ENCODE results near the gene C6.

The C6 gene

DNA sequence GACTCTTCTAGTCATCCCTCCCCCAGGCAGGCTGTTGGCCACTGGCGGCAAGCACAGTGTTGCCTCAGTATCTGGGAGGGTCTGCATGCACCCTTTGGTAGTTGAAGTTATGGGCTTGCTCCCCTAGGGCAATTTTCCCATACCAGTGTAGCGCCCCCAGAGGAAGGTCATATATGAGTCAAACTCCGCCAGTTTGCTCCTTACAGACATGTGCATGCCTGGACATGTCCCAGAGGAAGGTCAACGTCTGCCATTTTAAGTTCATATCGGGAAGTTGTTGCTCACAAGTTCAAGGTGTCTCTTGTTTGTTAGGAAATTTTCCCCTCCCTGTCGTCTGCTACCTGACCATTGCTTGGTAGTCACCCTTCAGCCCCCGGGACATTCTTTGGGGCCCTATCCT lies 90.9 kb downstream of the C6 start:
- DNase-seq (ENCODE audit: low read depth in 2 of 2): no peak

DNA sequence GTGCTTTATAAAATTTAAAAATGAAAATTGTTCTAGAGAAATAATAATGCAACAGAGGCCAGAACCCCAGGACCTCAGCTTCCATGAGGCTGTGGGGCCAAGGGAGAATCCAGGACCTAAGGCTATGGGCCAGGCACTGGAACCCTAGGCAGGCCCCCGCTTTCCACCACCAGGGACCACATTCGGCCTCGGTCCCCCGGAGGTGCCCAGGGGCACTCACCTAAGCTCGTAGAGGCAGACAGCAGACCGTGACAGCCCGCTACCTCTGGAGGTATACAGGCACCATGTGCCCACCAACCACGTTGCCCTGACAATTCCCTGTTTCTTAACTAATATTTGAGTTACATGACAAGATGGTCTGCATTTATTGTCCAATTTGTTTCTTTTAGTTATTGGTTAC lies 92.7 kb downstream of the C6 start:
- DNase-seq (ENCODE audit: low read depth in 2 of 2): no peak

DNA sequence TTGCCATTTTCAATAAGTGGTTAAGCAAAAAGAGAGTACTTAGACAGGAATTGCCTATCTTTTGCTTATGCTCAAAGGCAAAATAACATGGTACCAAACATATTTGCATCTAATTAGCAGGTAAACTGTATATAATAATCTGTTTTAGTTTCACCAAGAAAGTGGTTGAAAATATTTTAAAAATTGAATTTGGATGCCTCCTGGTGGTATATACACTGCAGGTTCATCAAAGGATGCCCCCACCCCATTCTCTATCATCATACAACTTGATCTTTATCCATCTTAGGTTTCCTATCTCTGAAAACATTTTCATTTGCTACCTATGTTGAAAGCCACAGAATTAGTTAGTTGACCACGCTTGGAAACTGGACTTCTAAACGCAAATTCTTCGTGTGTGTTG lies 95.2 kb downstream of the C6 start:
- no peak for DNase-seq (ENCODE audit: low read depth in 2 of 2)

DNA sequence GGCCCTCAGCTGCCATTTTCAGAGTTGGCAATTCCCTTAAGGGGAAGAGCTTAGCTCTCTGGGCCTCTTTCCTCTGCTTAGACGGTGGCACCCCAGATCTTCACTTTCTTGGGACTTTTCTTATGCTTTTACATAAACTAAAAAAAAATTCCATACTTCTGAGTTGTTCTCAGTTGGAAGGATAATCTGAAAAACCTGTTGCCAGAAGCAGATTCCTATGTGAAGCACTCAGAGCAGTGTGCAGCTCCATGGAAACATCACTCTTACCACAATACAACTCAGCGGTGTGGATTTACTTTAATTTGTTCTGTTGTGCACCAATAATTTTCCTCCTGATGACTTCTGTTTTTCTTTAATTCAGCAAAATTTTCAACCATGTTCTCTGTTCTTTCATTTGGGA lies 98.1 kb downstream of the C6 start:
- DNase-seq (ENCODE audit: low read depth in 2 of 2): no peak

DNA sequence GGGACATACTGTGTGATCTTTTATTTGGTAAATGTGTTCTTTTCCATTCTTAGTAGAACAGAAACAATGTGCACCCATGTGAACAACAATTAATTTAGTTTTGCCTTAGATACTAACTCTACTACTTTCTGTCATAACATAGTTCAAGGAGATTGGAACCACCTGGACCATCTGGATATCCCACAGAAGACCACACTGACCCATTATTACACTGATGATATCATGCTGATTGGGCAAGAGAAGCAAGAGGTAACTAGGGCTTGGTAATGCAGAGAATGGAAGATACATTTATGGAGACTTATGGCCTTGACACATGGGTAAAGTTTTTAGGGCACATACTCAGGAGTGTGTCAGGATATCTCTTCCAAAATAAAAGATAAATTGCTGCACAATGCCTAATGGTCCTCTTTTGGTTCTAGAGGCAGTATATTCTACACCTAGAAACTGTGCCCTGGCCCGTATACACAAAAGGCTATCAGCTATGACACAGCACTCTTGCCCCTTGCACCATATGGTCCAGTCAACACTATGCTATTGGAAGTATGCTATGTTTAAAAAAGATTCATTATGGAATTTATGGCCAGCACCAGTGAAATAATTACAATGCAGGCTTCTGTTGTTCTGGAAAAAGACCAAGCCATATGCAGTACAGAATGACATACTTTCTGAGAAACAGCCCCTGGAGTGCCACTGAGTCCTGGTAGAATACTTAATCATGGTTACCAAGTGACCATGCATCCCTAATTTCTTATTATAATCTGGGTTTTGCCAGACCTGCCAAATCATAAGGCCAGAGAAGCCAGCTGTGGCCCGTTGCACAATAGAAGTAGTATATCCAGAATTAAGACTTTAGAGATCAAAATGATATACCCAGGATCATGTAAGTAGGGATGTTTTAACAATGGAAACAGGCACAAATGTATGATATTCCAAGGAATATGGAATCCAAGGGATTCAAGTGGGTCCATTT lies 100.6 kb downstream of the C6 start:
- DNase-seq (ENCODE audit: low read depth in 2 of 2): no peak

DNA sequence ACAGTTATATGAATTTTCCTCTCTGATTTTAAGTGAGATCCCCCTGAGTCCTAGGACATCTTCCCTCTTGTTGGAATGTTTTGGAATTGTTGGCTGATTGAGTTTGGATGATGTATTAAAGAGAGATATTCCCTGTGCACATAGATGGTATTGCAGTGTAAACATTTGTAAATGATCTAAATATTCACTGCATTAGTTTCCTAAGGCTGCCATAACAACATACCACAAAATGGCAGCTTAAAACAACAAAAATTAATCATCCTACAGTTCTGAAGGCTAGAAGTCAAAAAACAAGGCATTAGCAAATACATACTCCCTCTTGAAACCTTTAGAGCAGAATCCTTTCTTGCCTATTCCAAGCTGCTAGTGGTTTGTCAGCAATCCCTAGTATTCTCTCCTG lies 104.1 kb downstream of the C6 start:
- no peak for DNase-seq (ENCODE audit: low read depth in 2 of 2)

DNA sequence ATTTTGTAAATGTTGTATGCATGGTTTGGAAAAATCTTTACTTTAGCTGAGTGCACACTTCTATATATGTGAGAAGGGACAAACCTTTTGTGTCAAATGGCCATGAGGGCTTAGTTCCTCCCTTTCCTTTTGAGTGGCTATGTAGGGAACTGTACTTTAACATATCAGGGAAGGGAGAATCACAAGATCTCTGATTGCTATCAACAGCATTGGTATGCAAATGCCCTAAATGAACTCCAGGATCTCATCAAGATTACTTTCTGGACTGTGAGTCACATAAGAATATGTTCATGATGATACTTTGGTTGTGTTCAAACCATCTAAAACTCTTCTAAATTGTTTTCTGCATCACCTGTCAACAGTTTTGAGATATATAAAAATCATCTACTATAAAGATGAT lies 111.0 kb downstream of the C6 start:
- no peak for DNase-seq (ENCODE audit: low read depth in 2 of 2)

DNA sequence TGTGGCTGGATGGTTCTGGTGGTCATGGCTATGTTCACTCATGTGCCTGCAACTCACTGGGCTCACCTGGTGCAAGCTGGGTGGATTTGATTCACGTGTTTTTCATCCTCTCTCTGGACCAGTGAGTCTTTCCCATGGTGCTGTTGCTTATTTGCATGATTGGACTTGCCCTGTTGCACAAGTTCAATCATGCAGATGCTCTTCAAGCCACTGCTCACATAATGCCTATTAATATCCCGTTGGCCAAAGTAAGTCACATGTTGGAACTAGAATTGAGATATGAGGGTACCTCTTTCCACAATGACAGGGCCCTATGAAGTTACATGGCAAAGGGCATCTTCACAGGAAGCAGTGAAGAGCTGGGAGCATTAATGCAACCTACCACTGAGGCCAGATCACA lies 115.7 kb downstream of the C6 start:
- no peak for DNase-seq (ENCODE audit: low read depth in 2 of 2)

DNA sequence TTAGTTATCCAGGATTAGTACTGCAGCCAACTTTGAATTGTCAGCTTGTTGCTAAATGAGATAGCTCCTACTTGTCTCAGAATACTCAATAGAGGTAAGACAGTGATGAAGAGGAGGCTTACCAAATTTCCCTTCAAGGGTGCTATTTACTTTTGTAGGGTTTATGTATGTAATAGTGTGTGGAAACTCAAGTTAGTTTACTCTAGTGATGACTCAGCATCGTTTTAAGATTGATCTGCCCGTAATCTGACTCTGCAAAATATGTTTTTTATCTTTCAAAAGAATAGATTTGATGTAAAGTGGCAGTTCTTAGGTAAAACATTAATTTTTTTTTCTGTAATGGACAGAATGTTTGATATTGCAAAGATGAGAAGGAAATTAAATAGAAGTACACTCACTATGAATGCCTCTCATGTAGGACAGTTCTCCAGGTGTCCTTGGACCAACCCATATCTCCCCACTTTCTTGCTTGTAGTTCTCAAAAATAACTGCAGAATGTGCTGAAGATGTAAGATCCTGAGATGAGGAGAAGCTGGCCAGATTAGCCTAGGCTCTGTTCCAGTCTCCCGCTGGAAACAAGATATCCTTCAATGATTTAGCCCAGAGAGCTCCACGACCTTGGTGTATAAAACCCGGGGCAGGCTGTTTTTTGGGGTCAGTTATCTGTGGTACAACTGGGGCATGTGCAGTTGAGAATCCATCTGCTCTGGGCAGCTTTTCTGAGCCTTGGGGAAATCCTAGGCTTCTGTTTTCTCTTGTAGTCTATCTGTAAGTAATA lies 117.8 kb downstream of the C6 start:
- no peak for DNase-seq (ENCODE audit: low read depth in 2 of 2)

DNA sequence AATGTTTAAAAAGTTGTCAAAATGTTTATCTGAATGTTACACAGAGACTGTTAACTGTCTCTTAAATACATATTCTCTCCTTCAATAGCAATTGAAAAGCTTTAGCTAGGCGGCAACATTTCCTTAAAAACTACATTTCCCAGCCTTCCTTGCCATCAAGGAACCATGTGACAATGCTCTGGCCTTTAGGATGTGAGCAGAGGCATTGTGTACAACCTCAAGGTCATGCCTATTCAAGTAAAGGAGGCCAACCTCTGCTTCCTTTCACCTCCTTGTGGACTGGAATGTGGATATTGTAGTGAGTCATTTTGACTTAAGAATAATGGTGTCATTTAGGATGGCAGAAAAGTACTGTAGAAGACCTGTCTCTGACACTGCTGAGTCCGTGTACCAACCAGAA lies 118.5 kb downstream of the C6 start:
- DNase-seq (ENCODE audit: low read depth in 2 of 2): no peak

DNA sequence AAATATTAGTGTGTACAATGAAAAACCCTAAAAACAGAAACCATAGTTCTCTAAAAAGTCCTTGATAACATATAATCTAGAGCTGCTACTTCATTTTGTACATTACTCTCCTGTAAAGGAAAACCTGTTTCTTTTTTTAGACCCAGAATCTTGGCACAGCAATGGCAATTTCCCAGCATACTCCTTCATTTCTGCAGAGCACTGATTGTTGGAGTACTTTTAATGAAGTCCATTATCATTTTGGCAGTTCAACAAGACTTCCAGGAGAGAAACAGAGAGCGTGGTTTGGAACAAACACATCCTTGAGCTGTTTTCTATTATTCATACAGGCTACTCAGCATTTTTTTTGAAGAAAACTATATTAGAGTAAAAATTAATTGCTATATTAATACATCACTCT lies 119.5 kb downstream of the C6 start:
- DNase-seq (ENCODE audit: low read depth in 2 of 2): no peak

All from stimulated activated CD4-positive, alpha-beta T cell treated with anti-CD3 and anti-CD28 coated beads, Interleukin-1b, Interleukin-23, amount 100 ng/mL, for 4 hours (primary cell).